Measurements from ENCODE around the gene SHH. TPM values are rescaled to one million over a fixed set of nuclear protein-coding genes. Genes with fewer than 3 reads are reported as not detected.
"Not testable (repeated sequence)": the region's sequence is repeated elsewhere in the genome, so short reads cannot be mapped to it uniquely, and the experiment has no call there.

SHH gene
- total RNA-seq, 4 donors from 2014 or later = not detected

DNA sequence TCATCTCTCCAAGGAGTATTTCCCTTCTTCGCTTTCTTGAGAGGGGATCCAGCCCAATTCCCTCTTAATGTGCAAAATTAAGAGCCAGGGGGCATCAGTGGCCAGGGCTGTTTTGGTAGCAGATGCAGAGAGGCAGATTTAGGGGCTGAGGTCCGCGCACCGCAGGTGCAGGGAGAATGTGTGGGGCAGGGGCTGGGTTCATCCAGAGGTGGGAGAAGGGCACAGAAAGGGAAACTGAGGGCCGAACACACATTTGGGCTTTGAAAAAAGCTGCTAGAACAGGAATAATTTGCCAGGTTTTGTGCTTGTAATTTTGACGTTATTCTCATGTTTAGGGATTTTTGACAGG, 6.5 kb upstream of the SHH start:
- TF ChIP-seq POLR2A (IDR thresholded peaks at IDR 0.05) = no peak
- TF ChIP-seq, protein P1, sequence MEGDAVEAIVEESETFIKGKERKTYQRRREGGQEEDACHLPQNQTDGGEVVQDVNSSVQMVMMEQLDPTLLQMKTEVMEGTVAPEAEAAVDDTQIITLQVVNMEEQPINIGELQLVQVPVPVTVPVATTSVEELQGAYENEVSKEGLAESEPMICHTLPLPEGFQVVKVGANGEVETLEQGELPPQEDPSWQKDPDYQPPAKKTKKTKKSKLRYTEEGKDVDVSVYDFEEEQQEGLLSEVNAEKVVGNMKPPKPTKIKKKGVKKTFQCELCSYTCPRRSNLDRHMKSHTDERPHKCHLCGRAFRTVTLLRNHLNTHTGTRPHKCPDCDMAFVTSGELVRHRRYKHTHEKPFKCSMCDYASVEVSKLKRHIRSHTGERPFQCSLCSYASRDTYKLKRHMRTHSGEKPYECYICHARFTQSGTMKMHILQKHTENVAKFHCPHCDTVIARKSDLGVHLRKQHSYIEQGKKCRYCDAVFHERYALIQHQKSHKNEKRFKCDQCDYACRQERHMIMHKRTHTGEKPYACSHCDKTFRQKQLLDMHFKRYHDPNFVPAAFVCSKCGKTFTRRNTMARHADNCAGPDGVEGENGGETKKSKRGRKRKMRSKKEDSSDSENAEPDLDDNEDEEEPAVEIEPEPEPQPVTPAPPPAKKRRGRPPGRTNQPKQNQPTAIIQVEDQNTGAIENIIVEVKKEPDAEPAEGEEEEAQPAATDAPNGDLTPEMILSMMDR (IDR thresholded peaks at IDR 0.05) = no peak
- no peak overlapping the region for H3K4me3 ChIP-seq
- DNase-seq = no peak
- no peak overlapping the region for H3K27ac ChIP-seq
- H3K27me3 ChIP-seq = peaks cover 0 to 95% (median 5%) of the 10 kb centered on the region in 4 donors
- WGBS, 2 donors = 73 to 82% methylated on average over 2 to 5 of the region's 6 CpGs
- peaks cover 0 to 8% (median 7%) of the 10 kb centered on the region in 3 donors for H3K9me3 ChIP-seq
- H3K36me3 ChIP-seq = no peaks in the 10 kb centered on the region
- H3K4me1 ChIP-seq = no peaks in the 10 kb centered on the region
- intact Hi-C loops (cut with DNase I) = no loop called here

DNA sequence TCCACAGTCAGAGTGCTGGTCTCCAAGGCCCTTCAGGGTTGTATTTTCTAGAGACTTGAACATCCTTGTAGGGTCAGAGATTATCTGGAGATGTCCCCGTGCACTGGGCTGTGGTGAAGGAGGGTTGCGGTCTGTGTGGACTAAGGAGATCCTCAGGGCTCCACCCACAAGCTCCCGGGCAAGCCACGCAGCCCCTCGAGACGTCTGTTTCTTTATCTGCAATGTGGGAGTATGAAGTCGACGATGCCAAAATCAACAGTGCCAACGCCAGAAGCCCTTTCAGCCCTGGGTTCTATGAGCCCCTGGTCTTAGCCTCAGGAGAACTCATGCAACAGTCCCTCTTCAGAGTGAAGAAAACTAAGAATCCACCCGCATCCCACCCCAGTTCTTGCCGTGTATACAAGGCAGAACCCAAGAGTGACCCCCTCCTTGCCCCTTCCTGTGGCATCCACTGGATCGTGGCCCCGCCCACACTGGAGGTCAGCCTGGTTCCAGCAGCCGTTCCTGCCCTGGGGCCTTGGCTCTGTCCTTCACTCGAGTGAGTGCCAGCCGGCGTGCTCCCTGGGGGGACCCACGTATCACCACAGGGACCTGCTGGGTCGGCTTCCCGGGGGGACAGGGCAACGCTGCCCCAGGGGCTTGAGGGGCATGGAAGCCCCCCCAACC, 6.0 kb upstream of the SHH start:
- Histone ChIP-seq H3K27ac (no peak overlapping the region), H3K4me3 (no peak overlapping the region), H3K4me1 (no peaks in the 10 kb centered on the region), H3K36me3 (no peaks in the 10 kb centered on the region), H3K9me3 (peaks cover 0 to 8% (median 7%) of the 10 kb centered on the region in 3 donors), H3K27me3 (peaks cover 0 to 95% (median 6%) of the 10 kb centered on the region in 4 donors)
- DNase-seq = no peak
- 43 to 76% methylated on average over 14 to 19 of the region's 21 CpGs for WGBS, 2 donors
- intact Hi-C loops (cut with DNase I) = no loop called here
- TF ChIP-seq POLR2A (IDR thresholded peaks at IDR 0.05) = no peak
- TF ChIP-seq, protein P1 (IDR thresholded peaks at IDR 0.05) = no peak

DNA sequence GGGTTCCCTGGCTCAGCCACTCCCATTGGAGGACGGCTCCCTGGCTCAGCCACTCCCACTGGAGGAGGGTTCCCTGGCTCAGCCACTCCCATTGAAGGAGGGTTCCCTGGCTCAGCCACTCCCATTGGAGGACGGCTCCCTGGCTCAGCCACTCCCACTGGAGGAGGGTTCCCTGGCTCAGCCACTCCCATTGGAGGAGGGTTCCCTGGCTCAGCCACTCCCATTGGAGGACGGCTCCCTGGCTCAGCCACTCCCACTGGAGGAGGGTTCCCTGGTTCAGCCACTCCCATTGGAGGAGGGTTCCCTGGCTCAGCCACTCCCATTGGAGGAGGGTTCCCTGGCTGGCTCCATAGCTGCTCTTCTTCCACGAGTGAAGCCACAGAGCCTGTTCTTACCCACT, 5.3 kb upstream of the SHH start:
- intact Hi-C loops (cut with DNase I); H3K9me3 ChIP-seq; H3K4me3 ChIP-seq; H3K4me1 ChIP-seq; H3K27ac ChIP-seq; DNase-seq; H3K36me3 ChIP-seq: not testable (repeated sequence)
- peaks cover 0 to 96% (median 11%) of the 10 kb centered on the region in 4 donors for H3K27me3 ChIP-seq
- no CpG with 5 or more reads among the region's 4 CpGs for WGBS, 2 donors

DNA sequence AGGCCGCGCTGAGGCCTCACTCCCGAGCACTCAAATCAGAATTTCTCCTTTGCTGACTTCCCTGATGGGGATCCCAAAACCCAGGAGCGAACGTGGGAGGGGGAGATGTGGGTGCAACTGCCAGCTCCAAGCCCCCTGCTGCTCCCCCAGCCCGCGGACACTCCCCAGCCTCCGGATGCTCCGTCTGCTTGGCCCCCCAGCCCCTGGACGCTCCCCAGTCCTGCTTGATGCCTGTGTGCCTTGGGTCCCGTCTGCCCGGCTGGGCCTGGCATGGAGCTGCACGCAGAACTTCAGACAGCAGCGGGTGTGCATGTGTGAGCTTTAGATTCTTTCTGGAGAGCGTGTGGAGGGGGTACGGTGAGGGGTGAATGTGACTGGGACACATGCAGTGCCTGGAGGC, 4.7 kb upstream of the SHH start:
- H3K27ac ChIP-seq = no peak overlapping the region
- H3K4me1 ChIP-seq = peaks cover 0 to 5% (median 3%) of the 10 kb centered on the region in 3 donors
- DNase-seq = no peak
- no peaks in the 10 kb centered on the region for H3K36me3 ChIP-seq
- H3K9me3 ChIP-seq = peaks cover 0 to 8% (median 7%) of the 10 kb centered on the region in 3 donors
- H3K27me3 ChIP-seq = peaks cover 0 to 99% (median 13%) of the 10 kb centered on the region in 4 donors
- 60 to 98% methylated on average over 2 to 8 of the region's 16 CpGs for WGBS, 2 donors
- no peak overlapping the region for H3K4me3 ChIP-seq
- no peak for TF ChIP-seq POLR2A (IDR thresholded peaks at IDR 0.05)
- TF ChIP-seq, protein P1 (IDR thresholded peaks at IDR 0.05) = no peak
- intact Hi-C loops (cut with DNase I) = no loop called here

DNA sequence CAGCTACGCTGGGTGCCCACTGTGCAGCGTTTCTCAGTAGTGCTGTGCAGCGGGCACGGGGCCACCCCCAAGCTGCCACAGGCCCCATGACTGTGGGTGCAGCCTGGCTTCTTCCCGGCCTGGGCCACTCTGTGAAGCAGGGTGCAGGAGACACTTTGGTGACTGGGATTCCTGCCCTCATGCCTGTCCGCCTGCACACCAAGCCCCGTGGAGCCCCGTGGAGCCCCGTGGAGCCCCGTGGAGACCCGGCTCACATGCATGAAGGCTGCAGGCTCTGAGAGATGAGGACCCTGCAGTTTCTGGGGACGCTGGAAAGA, 3.9 kb upstream of the SHH start:
- H3K27ac ChIP-seq = no peak overlapping the region
- intact Hi-C loops (cut with DNase I) = no loop called here

More for the DNA sequence above, 3.9 kb upstream of the SHH start:
- H3K4me3 ChIP-seq = no peak overlapping the region
- H3K4me1 ChIP-seq = peaks cover 0 to 13% (median 8%) of the 10 kb centered on the region in 3 donors
- peaks cover 0 to 8% (median 7%) of the 10 kb centered on the region in 3 donors for H3K9me3 ChIP-seq
- H3K36me3 ChIP-seq = no peaks in the 10 kb centered on the region
- DNase-seq = no peak
- 60 to 79% methylated on average over 1 to 7 of the region's 12 CpGs for WGBS, 2 donors
- H3K27me3 ChIP-seq = peaks cover 4 to 100% (median 20%) of the 10 kb centered on the region in 4 donors
- TF ChIP-seq, protein P1 (IDR thresholded peaks at IDR 0.05) = no peak
- no peak for TF ChIP-seq POLR2A (IDR thresholded peaks at IDR 0.05)
